Lower leg skin (tissue), 3 donors: ENCODE measurements around the gene ADAMTSL1.

Experiments used
- POLR2A ChIP-seq, 2 donors: fragments of 450-650 bp; IDR thresholded peaks; one replicate each; pipeline ENCODE4 v1.6.1; 2016 to 2017; ENCODE audit warnings: antibody characterized with exemption in 2 of 2, mild to moderate bottlenecking in 1 of 2, moderate library complexity in 1 of 2
- TF ChIP-seq, protein P1 (sequence below), 3 donors: fragments of 450-650 bp; IDR thresholded peaks; one replicate each; pipeline ENCODE4 v1.5.1; 2016; ENCODE audit warnings: antibody characterized with exemption in 3 of 3, mild to moderate bottlenecking in 3 of 3, moderate library complexity in 2 of 3

GRCh38 chr9:18665947-18666346 is 192.0 kb downstream of the ADAMTSL1 start:
- TF ChIP-seq, protein P1, sequence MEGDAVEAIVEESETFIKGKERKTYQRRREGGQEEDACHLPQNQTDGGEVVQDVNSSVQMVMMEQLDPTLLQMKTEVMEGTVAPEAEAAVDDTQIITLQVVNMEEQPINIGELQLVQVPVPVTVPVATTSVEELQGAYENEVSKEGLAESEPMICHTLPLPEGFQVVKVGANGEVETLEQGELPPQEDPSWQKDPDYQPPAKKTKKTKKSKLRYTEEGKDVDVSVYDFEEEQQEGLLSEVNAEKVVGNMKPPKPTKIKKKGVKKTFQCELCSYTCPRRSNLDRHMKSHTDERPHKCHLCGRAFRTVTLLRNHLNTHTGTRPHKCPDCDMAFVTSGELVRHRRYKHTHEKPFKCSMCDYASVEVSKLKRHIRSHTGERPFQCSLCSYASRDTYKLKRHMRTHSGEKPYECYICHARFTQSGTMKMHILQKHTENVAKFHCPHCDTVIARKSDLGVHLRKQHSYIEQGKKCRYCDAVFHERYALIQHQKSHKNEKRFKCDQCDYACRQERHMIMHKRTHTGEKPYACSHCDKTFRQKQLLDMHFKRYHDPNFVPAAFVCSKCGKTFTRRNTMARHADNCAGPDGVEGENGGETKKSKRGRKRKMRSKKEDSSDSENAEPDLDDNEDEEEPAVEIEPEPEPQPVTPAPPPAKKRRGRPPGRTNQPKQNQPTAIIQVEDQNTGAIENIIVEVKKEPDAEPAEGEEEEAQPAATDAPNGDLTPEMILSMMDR (IDR thresholded peaks at IDR 0.05), result no peak
- no peak for TF ChIP-seq POLR2A (IDR thresholded peaks at IDR 0.05)
